HCT116 (cell line): ENCODE results near the gene ZNF469. TPM values are rescaled to one million over a fixed set of nuclear protein-coding genes. Genes with fewer than 3 reads are reported as not detected.

Experiments
- ATAC-seq: fragments of 200-7000 bp; cut with Tn5 transposase; 2 replicates; pipeline ENCODE4 v1.9.1; 2020; ENCODE audit warnings: mild to moderate bottlenecking, moderate library complexity
- BruUV-seq: library from RNA; stranded (reverse); fragments of 400-500 nt; replicated peaks from 2 replicates; lab custom pipeline; 2021; lab: Mats Ljungman, UMichigan
- CTCF ChIA-PET: fragments of 300-600 bp; sonication (Branson Sonifier 250); formaldehyde crosslinking; loops from one replicate; lab custom pipeline; 2021; ENCODE audit warnings: antibody characterized with exemption; lab: Charles Lee
- POLR2A ChIA-PET: fragments of 300-600, 350-600 bp; sonication (Branson Sonifier 250); formaldehyde crosslinking; loops from one replicate; lab custom pipeline; 2021; ENCODE audit warnings: antibody characterized with exemption; lab: Charles Lee
- RAD21 ChIA-PET, 2 experiments: fragments of 300-600 bp; sonication (Branson Sonifier 250); formaldehyde crosslinking; loops; one replicate each; lab custom pipeline; 2023; ENCODE audit warnings: low total read pairs in 2 of 2; ENCODE audit not compliant: uncharacterized antibody in 2 of 2, unreplicated experiment in 2 of 2, low non-redundant PET in 1 of 2; lab: Charles Lee
- DNase-seq: peaks from one replicate; pipeline ENCODE4 v3.0.0-alpha.2; 2010; ENCODE audit warnings: low read depth, low spot score
- H2AFZ ChIP-seq: fragments of 200-600 bp; shearing (Covaris generic), sonication (generic); 2 replicates; pipeline ENCODE4 v1.6.1; 2017; ENCODE audit warnings: low read depth, mixed run types, mixed read lengths, antibody characterized with exemption, low read length; ENCODE audit not compliant: poor library complexity, severe bottlenecking
- H3K27ac ChIP-seq: 2 replicates; pipeline ENCODE4 v1.5.1; 2012; ENCODE audit warnings: low read depth, low read length
- H3K27me3 ChIP-seq: fragments of 200-600 bp; sonication (generic); 2 replicates; pipeline ENCODE4 v1.6.1; 2016; ENCODE audit warnings: mixed run types, low read length, mixed read lengths; ENCODE audit not compliant: insufficient read depth
- H3K36me3 ChIP-seq, 2 experiments: fragments of 200-500 bp in 1 of 2; fragments of 200-600 bp in 1 of 2; sonication (Bioruptor generic) in 1 of 2; sonication (generic) in 1 of 2; 2 replicates each; pipeline versions ENCODE4 v1.5.1 to v1.6.1; 2014 to 2016; ENCODE audit warnings: low read length in 2 of 2, inconsistent platforms in 1 of 2, mixed read lengths in 1 of 2, mixed run types in 1 of 2; ENCODE audit not compliant: insufficient read depth in 2 of 2, control insufficient read depth in 1 of 2
- H3K4me1 ChIP-seq, 2 experiments: fragments of 200-600 bp in 1 of 2; sonication (generic) in 1 of 2; 2 replicates each; pipeline versions ENCODE4 v1.5.1 to v1.6.1; 2012 to 2017; ENCODE audit warnings: low read length in 2 of 2, inconsistent platforms in 1 of 2, mild to moderate bottlenecking in 1 of 2, mixed read lengths in 1 of 2, mixed run types in 1 of 2, moderate library complexity in 1 of 2; ENCODE audit not compliant: insufficient read depth in 2 of 2, control insufficient read depth in 1 of 2
- H3K4me2 ChIP-seq: fragments of 200-600 bp; sonication (generic); 2 replicates; pipeline ENCODE4 v1.6.1; 2017; ENCODE audit warnings: mixed run types, low read length, mixed read lengths
- H3K4me3 ChIP-seq, 2 experiments: fragments of 200-600 bp in 1 of 2; sonication (generic) in 1 of 2; replicated peaks in 1 of 2; 2 replicates each; pipeline ENCODE4 v1.5.1; 2011 to 2016; ENCODE audit warnings: low read length in 2 of 2, control low read depth in 1 of 2, low read depth in 1 of 2, mild to moderate bottlenecking in 1 of 2, mixed read lengths in 1 of 2, mixed run types in 1 of 2
- H3K79me2 ChIP-seq: fragments of 200-600 bp; sonication (generic); 2 replicates; pipeline ENCODE4 v1.6.1; 2017; ENCODE audit warnings: mild to moderate bottlenecking, mixed run types, low read length, moderate library complexity, mixed read lengths; ENCODE audit not compliant: insufficient read depth
- H3K9ac ChIP-seq: fragments of 200-600 bp; sonication (generic); 2 replicates; pipeline ENCODE4 v1.6.1; 2016; ENCODE audit warnings: low read length, mixed read lengths
- H3K9me2 ChIP-seq: fragments of 200-600 bp; sonication (generic), shearing (Covaris generic); 2 replicates; pipeline ENCODE4 v1.6.1; 2017; ENCODE audit warnings: mixed run types, mild to moderate bottlenecking, moderate library complexity; ENCODE audit not compliant: insufficient read depth
- H3K9me3 ChIP-seq, 2 experiments: fragments of 200-500 bp in 1 of 2; fragments of 200-600 bp in 1 of 2; sonication (Bioruptor generic) in 1 of 2; sonication (generic) in 1 of 2; 2 replicates each; pipeline ENCODE4 v1.6.1; 2014 to 2017; ENCODE audit warnings: low read length in 2 of 2, mixed read lengths in 2 of 2, inconsistent platforms in 1 of 2, low read depth in 1 of 2, mild to moderate bottlenecking in 1 of 2, mixed run types in 1 of 2, moderate library complexity in 1 of 2; ENCODE audit not compliant: control insufficient read depth in 1 of 2, insufficient read depth in 1 of 2
- H4K20me1 ChIP-seq: fragments of 200-600 bp; sonication (generic), shearing (Covaris generic); 2 replicates; pipeline ENCODE4 v1.6.1; 2017; ENCODE audit warnings: mixed run types, mild to moderate bottlenecking, moderate library complexity; ENCODE audit not compliant: insufficient read depth
- ATF3 ChIP-seq: IDR thresholded peaks from 2 replicates; pipeline ENCODE4 v1.6.1; 2012
- CEBPB ChIP-seq: IDR thresholded peaks from 2 replicates; pipeline ENCODE4 v1.6.1; 2012; ENCODE audit warnings: low read depth
- EGR1 ChIP-seq: IDR thresholded peaks from 2 replicates; pipeline ENCODE4 v1.6.1; 2012; ENCODE audit warnings: low read depth
- ELF1 ChIP-seq: IDR thresholded peaks from 2 replicates; pipeline ENCODE4 v1.6.1; 2012; ENCODE audit warnings: low read depth, borderline replicate concordance
- FOSL1 ChIP-seq: IDR thresholded peaks from 2 replicates; pipeline ENCODE4 v1.6.1; 2012; ENCODE audit warnings: low read depth
- MAX ChIP-seq: IDR thresholded peaks from 2 replicates; pipeline ENCODE4 v1.6.1; 2012
- POLR2A ChIP-seq: IDR thresholded peaks from 2 replicates; pipeline ENCODE4 v1.7.0; 2011; ENCODE audit warnings: borderline replicate concordance; ENCODE audit not compliant: insufficient read depth, insufficient read length; ENCODE audit errors: extremely low read depth
- POLR2AphosphoS5 ChIP-seq: IDR thresholded peaks from 2 replicates; pipeline ENCODE4 v1.6.1; 2011; ENCODE audit warnings: mild to moderate bottlenecking, low read depth, low read length, moderate library complexity
- RAD21 ChIP-seq: IDR thresholded peaks from 2 replicates; pipeline ENCODE4 v1.6.1; 2012; ENCODE audit warnings: low read depth, mild to moderate bottlenecking
- REST ChIP-seq: IDR thresholded peaks from 2 replicates; pipeline ENCODE4 v1.6.1; 2012; ENCODE audit warnings: low read depth
- SIN3A ChIP-seq: IDR thresholded peaks from 2 replicates; pipeline ENCODE4 v1.6.1; 2012; ENCODE audit warnings: low read depth
- intact Hi-C: fragments of 100-400 bp; cut with micrococcal nuclease; formaldehyde crosslinking; loops from 2 replicates; pipeline ENCODE4 v1.10.0; 2022
- total RNA-seq: library from RNA; stranded (reverse); gene quantifications from one replicate; pipeline ENCODE4 v1.2.1, GENCODE V29; 2021; ENCODE audit not compliant: unreplicated experiment
- TF ChIP-seq, protein P1 (sequence below): IDR thresholded peaks from 2 replicates; pipeline ENCODE4 v1.6.1; 2011; ENCODE audit warnings: mild to moderate bottlenecking, low read length, moderate library complexity; ENCODE audit not compliant: insufficient replicate concordance; ENCODE audit errors: extremely low read depth

Gene ZNF469
- total RNA-seq, 1 experiment from 2014 or later: 5.9 TPM

DNA sequence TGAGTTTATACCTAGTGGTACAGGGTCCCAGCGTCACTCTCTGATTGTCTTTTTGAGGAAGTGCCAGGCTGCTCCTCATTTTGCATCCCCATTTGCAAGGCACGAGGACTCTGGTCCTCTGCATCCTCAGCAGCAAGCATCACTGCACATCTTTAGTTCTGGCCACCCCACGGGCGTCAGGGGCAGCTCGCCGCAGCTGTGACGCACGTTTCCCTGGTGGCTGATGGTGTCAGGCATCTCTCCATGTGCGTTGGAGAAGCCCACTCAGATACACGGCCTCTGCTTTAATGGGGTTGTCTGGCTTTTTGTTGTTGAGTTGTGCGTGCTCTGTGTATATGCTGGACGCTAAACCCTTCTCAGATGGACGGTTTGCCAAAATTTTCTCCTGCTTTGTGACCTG, 45.2 kb upstream of the ZNF469 start:
- H3K4me3 ChIP-seq: no peak overlapping the region
- no peak overlapping the region for H3K9ac ChIP-seq
- H2AFZ ChIP-seq: no peak overlapping the region
- TF ChIP-seq EGR1: no peak
- TF ChIP-seq POLR2AphosphoS5: no peak
- TF ChIP-seq ATF3: no peak
- no peak for TF ChIP-seq SIN3A
- TF ChIP-seq CEBPB: no peak
- no peak for TF ChIP-seq MAX
- TF ChIP-seq RAD21: no peak
- TF ChIP-seq POLR2A: no peak
- TF ChIP-seq, protein P1, sequence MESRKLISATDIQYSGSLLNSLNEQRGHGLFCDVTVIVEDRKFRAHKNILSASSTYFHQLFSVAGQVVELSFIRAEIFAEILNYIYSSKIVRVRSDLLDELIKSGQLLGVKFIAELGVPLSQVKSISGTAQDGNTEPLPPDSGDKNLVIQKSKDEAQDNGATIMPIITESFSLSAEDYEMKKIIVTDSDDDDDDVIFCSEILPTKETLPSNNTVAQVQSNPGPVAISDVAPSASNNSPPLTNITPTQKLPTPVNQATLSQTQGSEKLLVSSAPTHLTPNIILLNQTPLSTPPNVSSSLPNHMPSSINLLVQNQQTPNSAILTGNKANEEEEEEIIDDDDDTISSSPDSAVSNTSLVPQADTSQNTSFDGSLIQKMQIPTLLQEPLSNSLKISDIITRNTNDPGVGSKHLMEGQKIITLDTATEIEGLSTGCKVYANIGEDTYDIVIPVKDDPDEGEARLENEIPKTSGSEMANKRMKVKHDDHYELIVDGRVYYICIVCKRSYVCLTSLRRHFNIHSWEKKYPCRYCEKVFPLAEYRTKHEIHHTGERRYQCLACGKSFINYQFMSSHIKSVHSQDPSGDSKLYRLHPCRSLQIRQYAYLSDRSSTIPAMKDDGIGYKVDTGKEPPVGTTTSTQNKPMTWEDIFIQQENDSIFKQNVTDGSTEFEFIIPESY: no peak
- no peak for TF ChIP-seq ELF1
- TF ChIP-seq REST: no peak
- no peak for TF ChIP-seq FOSL1
- no peak overlapping the region for H3K4me2 ChIP-seq
- peaks cover 21 to 38% of the 10 kb centered on the region in 2 experiments for H3K4me1 ChIP-seq
- BruUV-seq: no TSS peak
- H3K27ac ChIP-seq: no peak overlapping the region
- CTCF ChIA-PET: no interaction called here
- DNase-seq (no peak), ATAC-seq (no peak)
- no peaks in the 10 kb centered on the region for H3K36me3 ChIP-seq
- no peaks in the 10 kb centered on the region; the same call in 1 of the 2 replicates for H3K27me3 ChIP-seq
- POLR2A ChIA-PET: no interaction called here
- H3K9me3 ChIP-seq: peaks cover 0 to 8% of the 10 kb centered on the region in 2 experiments; a peak in 1 of 4 replicates
- no peaks in the 10 kb centered on the region for H3K79me2 ChIP-seq
- RAD21 ChIA-PET: no interaction called here
- no peaks in the 10 kb centered on the region for H3K9me2 ChIP-seq
- intact Hi-C loops: no loop called here
- H4K20me1 ChIP-seq: no peaks in the 10 kb centered on the region
